ENCODE results near the gene DNAJB6. TPM values are rescaled to one million over a fixed set of nuclear protein-coding genes. Genes with fewer than 3 reads are reported as not detected.
"Not testable (repeated sequence)": the region's sequence is repeated elsewhere in the genome, so short reads cannot be mapped to it uniquely, and the experiment has no call there.

DNAJB6 gene
- total RNA-seq, 2 experiments from 2014 or later = 85.9 to 97.1 TPM

- POLR2A ChIA-PET = no interaction called here
- Mint-ChIP-seq H3K9me3 (no peaks in the 10 kb centered on the region), H3K4me3 (no peak overlapping the region), H3K4me1 (no peaks in the 10 kb centered on the region), H3K27me3 (no peaks in the 10 kb centered on the region), H3K36me3 (ENCODE audit: low read depth) (no peaks in the 10 kb centered on the region), H3K27ac (no peak overlapping the region)
- DNase-seq = no peak
- CTCF ChIA-PET = no interaction called here
Observed at GRCh38 chr7:157444011-157444842, 107.4 kb downstream of the DNAJB6 start.

- no peaks in the 10 kb centered on the region for H3K9me3 Mint-ChIP-seq
- no peak overlapping the region for H3K27ac Mint-ChIP-seq
- ChIA-PET POLR2A (no interaction called here), CTCF (no interaction called here)
- H3K4me1 Mint-ChIP-seq = no peaks in the 10 kb centered on the region
- no peaks in the 10 kb centered on the region for H3K36me3 Mint-ChIP-seq (ENCODE audit: low read depth)
- no peak overlapping the region for H3K4me3 Mint-ChIP-seq
- H3K27me3 Mint-ChIP-seq = no peaks in the 10 kb centered on the region
- DNase-seq = peak; percentile 10
Observed at GRCh38 chr7:157444843-157445135, 108.0 kb downstream of the DNAJB6 start.

- POLR2A ChIA-PET = no interaction called here
- peaks cover 3% of the 10 kb centered on the region for H3K36me3 Mint-ChIP-seq (ENCODE audit: low read depth)
- H3K27ac Mint-ChIP-seq = no peak overlapping the region
- CTCF ChIA-PET = no interaction called here
- peak; percentile 12 for DNase-seq
- no peaks in the 10 kb centered on the region for H3K9me3 Mint-ChIP-seq
- H3K27me3 Mint-ChIP-seq = peaks cover 4% of the 10 kb centered on the region
- no peaks in the 10 kb centered on the region for H3K4me1 Mint-ChIP-seq
- no peak overlapping the region for H3K4me3 Mint-ChIP-seq
Observed at GRCh38 chr7:157445246-157445955, 108.6 kb downstream of the DNAJB6 start.

GRCh38 chr7:157445956-157446295, 109.1 kb downstream of the DNAJB6 start:
- peaks cover 7% of the 10 kb centered on the region for H3K27me3 Mint-ChIP-seq
- POLR2A ChIA-PET = no interaction called here
- H3K27ac Mint-ChIP-seq = no peak overlapping the region
- no peak overlapping the region for H3K4me3 Mint-ChIP-seq
- H3K9me3 Mint-ChIP-seq = no peaks in the 10 kb centered on the region
- peaks cover 3% of the 10 kb centered on the region for H3K36me3 Mint-ChIP-seq (ENCODE audit: low read depth)
- DNase-seq = no peak
- CTCF ChIA-PET = no interaction called here
- no peaks in the 10 kb centered on the region for H3K4me1 Mint-ChIP-seq

GRCh38 chr7:157446322-157446721, 109.5 kb downstream of the DNAJB6 start:
- H3K9me3 Mint-ChIP-seq = no peaks in the 10 kb centered on the region
- H3K27ac Mint-ChIP-seq = no peak overlapping the region
- CTCF ChIA-PET = no interaction called here
- H3K4me1 Mint-ChIP-seq = no peaks in the 10 kb centered on the region
- peaks cover 3% of the 10 kb centered on the region for H3K36me3 Mint-ChIP-seq (ENCODE audit: low read depth)
- peaks cover 7% of the 10 kb centered on the region for H3K27me3 Mint-ChIP-seq
- no peak overlapping the region for H3K4me3 Mint-ChIP-seq
- POLR2A ChIA-PET = no interaction called here
- peak; percentile 11 for DNase-seq

- H3K4me1 Mint-ChIP-seq; H3K4me3 Mint-ChIP-seq; H3K27ac Mint-ChIP-seq; DNase-seq; H3K36me3 Mint-ChIP-seq (ENCODE audit: low read depth); POLR2A ChIA-PET; CTCF ChIA-PET; H3K9me3 Mint-ChIP-seq: not testable (repeated sequence)
- H3K27me3 Mint-ChIP-seq = peaks cover 40% of the 10 kb centered on the region
Observed at GRCh38 chr7:157454003-157454402, 117.2 kb downstream of the DNAJB6 start.

- ChIA-PET POLR2A (no interaction called here), CTCF (no interaction called here)
- peak; percentile 11 for DNase-seq
- no peaks in the 10 kb centered on the region for H3K4me1 Mint-ChIP-seq
- peaks cover 4% of the 10 kb centered on the region for H3K9me3 Mint-ChIP-seq
- peaks cover 32% of the 10 kb centered on the region for H3K27me3 Mint-ChIP-seq
- H3K4me3 Mint-ChIP-seq = no peak overlapping the region
- H3K36me3 Mint-ChIP-seq (ENCODE audit: low read depth) = no peaks in the 10 kb centered on the region
- no peak overlapping the region for H3K27ac Mint-ChIP-seq
Observed at GRCh38 chr7:157457355-157458253, 120.8 kb downstream of the DNAJB6 start.

- Mint-ChIP-seq H3K4me1 (peaks cover 2% of the 10 kb centered on the region), H3K9me3 (peaks cover 4% of the 10 kb centered on the region), H3K27ac (no peak overlapping the region), H3K4me3 (no peak overlapping the region), H3K27me3 (peaks cover 28% of the 10 kb centered on the region), H3K36me3 (ENCODE audit: low read depth) (no peaks in the 10 kb centered on the region)
- no peak for DNase-seq
- ChIA-PET CTCF (no interaction called here), POLR2A (no interaction called here)
Observed at GRCh38 chr7:157458254-157458633, 121.4 kb downstream of the DNAJB6 start.

- peak; percentile 9 for DNase-seq
- Mint-ChIP-seq H3K27me3 (peaks cover 27% of the 10 kb centered on the region), H3K9me3 (no peaks in the 10 kb centered on the region), H3K36me3 (ENCODE audit: low read depth) (no peaks in the 10 kb centered on the region), H3K4me3 (no peak overlapping the region), H3K27ac (no peak overlapping the region), H3K4me1 (peaks cover 2% of the 10 kb centered on the region)
- POLR2A ChIA-PET = no interaction called here
- CTCF ChIA-PET = no interaction called here
Observed at GRCh38 chr7:157459966-157460365, 123.2 kb downstream of the DNAJB6 start.

- H3K4me3 Mint-ChIP-seq = no peak overlapping the region
- CTCF ChIA-PET = no interaction called here
- DNase-seq = peak; percentile 6
- H3K9me3 Mint-ChIP-seq = no peaks in the 10 kb centered on the region
- peaks cover 2% of the 10 kb centered on the region for H3K4me1 Mint-ChIP-seq
- POLR2A ChIA-PET = no interaction called here
- H3K27me3 Mint-ChIP-seq = peaks cover 24% of the 10 kb centered on the region
- no peaks in the 10 kb centered on the region for H3K36me3 Mint-ChIP-seq (ENCODE audit: low read depth)
- H3K27ac Mint-ChIP-seq = no peak overlapping the region
Observed at GRCh38 chr7:157460721-157461120, 123.9 kb downstream of the DNAJB6 start.

- POLR2A ChIA-PET = no interaction called here
- peaks cover 2% of the 10 kb centered on the region for H3K4me1 Mint-ChIP-seq
- H3K9me3 Mint-ChIP-seq = no peaks in the 10 kb centered on the region
- H3K4me3 Mint-ChIP-seq = no peak overlapping the region
- CTCF ChIA-PET = no interaction called here
- no peaks in the 10 kb centered on the region for H3K36me3 Mint-ChIP-seq (ENCODE audit: low read depth)
- DNase-seq = no peak
- peaks cover 28% of the 10 kb centered on the region for H3K27me3 Mint-ChIP-seq
- H3K27ac Mint-ChIP-seq = no peak overlapping the region
Observed at GRCh38 chr7:157461573-157462418, 125.0 kb downstream of the DNAJB6 start.

- Mint-ChIP-seq H3K36me3 (ENCODE audit: low read depth) (no peaks in the 10 kb centered on the region), H3K4me3 (no peak overlapping the region), H3K9me3 (no peaks in the 10 kb centered on the region), H3K4me1 (peaks cover 2% of the 10 kb centered on the region), H3K27ac (no peak overlapping the region), H3K27me3 (peaks cover 23% of the 10 kb centered on the region)
- ChIA-PET CTCF (no interaction called here), POLR2A (no interaction called here)
- peak; percentile 12 for DNase-seq
Observed at GRCh38 chr7:157462419-157462771, 125.6 kb downstream of the DNAJB6 start.

- Mint-ChIP-seq H3K27me3 (peaks cover 21% of the 10 kb centered on the region), H3K4me3 (no peak overlapping the region), H3K27ac (no peak overlapping the region), H3K4me1 (peaks cover 2% of the 10 kb centered on the region), H3K36me3 (ENCODE audit: low read depth) (no peaks in the 10 kb centered on the region), H3K9me3 (no peaks in the 10 kb centered on the region)
- DNase-seq = peak; percentile 12
- CTCF ChIA-PET = no interaction called here
- POLR2A ChIA-PET = no interaction called here
Observed at GRCh38 chr7:157462840-157463239, 126.0 kb downstream of the DNAJB6 start.
